Glutamatergic neuron (in vitro differentiated cells): ENCODE measurements around the gene CIB1. TPM values are rescaled to one million over a fixed set of nuclear protein-coding genes. Genes with fewer than 3 reads are reported as not detected.
A peak's percentile ranks its signal among the peaks of the same experiment; 100 is the strongest.

Experiments used
- DNase-seq: peaks from one replicate; pipeline ENCODE4 v3.0.0; 2022
- H3K27ac Mint-ChIP-seq: one replicate; pipeline ENCODE4 v1.8.0; 2020; ENCODE audit warnings: mild to moderate bottlenecking, mixed read lengths, inconsistent platforms; ENCODE audit not compliant: unreplicated experiment
- H3K27me3 Mint-ChIP-seq: one replicate; pipeline ENCODE4 v1.8.0; 2020; ENCODE audit warnings: mild to moderate bottlenecking, moderate library complexity, mixed read lengths, inconsistent platforms; ENCODE audit not compliant: unreplicated experiment
- H3K36me3 Mint-ChIP-seq: one replicate; pipeline ENCODE4 v1.8.0; 2020; ENCODE audit warnings: mild to moderate bottlenecking, mixed read lengths, inconsistent platforms; ENCODE audit not compliant: unreplicated experiment
- H3K4me1 Mint-ChIP-seq: one replicate; pipeline ENCODE4 v1.8.0; 2020; ENCODE audit warnings: mild to moderate bottlenecking, low read depth, mixed read lengths, inconsistent platforms; ENCODE audit not compliant: unreplicated experiment
- H3K4me3 Mint-ChIP-seq: one replicate; pipeline ENCODE4 v1.8.0; 2020; ENCODE audit warnings: mild to moderate bottlenecking, mixed read lengths, inconsistent platforms; ENCODE audit not compliant: unreplicated experiment
- H3K9me3 Mint-ChIP-seq: one replicate; pipeline ENCODE4 v1.8.0; 2020; ENCODE audit warnings: mild to moderate bottlenecking, moderate library complexity, mixed read lengths, inconsistent platforms; ENCODE audit not compliant: unreplicated experiment
- total RNA-seq: library from RNA; stranded (reverse); fragmentation: NEBNext Ultra II Directional; extraction: Animal tissue kit (Norgen Biotek cat#: 25700); gene quantifications from one replicate; pipeline ENCODE4 v1.2.1, GENCODE V29; 2021; ENCODE audit not compliant: unreplicated experiment
- TF ChIP-seq, protein P1 (sequence below): fragments of 200-600 bp; sonication (generic); IDR thresholded peaks from one replicate; pipeline ENCODE4 v1.5.0; 2021; ENCODE audit not compliant: partially characterized antibody, unreplicated experiment

CIB1 gene
- total RNA-seq, 1 donor from 2014 or later = 8.0 TPM

DNA sequence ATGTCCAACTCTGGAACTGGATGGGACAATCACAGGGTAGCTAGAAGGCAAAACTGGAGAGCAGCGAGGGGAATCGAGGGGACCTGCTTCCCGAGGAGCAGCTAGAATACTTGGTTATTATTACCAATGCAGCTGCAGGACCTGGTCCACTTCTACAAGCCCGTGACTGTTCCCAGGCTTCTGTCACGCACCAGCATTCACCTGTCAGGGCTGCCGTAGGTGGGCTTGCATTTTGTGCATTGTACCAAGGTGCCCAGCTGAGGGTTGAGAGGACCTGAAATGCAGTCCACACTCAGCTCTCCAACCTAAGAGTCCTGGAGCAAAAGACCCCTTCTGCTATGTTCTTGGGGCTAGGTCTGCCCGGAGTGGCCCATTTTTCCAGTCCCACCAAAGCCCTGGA, 30.3 kb downstream of the CIB1 start:
- Mint-ChIP-seq H3K36me3 (no peaks in the 10 kb centered on the region), H3K4me1 (peaks cover 5% of the 10 kb centered on the region), H3K27me3 (peaks cover 10% of the 10 kb centered on the region), H3K27ac (no peak overlapping the region), H3K9me3 (peaks cover 5% of the 10 kb centered on the region), H3K4me3 (no peak overlapping the region)
- DNase-seq = no peak
- TF ChIP-seq, protein P1, sequence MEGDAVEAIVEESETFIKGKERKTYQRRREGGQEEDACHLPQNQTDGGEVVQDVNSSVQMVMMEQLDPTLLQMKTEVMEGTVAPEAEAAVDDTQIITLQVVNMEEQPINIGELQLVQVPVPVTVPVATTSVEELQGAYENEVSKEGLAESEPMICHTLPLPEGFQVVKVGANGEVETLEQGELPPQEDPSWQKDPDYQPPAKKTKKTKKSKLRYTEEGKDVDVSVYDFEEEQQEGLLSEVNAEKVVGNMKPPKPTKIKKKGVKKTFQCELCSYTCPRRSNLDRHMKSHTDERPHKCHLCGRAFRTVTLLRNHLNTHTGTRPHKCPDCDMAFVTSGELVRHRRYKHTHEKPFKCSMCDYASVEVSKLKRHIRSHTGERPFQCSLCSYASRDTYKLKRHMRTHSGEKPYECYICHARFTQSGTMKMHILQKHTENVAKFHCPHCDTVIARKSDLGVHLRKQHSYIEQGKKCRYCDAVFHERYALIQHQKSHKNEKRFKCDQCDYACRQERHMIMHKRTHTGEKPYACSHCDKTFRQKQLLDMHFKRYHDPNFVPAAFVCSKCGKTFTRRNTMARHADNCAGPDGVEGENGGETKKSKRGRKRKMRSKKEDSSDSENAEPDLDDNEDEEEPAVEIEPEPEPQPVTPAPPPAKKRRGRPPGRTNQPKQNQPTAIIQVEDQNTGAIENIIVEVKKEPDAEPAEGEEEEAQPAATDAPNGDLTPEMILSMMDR = no peak

DNA sequence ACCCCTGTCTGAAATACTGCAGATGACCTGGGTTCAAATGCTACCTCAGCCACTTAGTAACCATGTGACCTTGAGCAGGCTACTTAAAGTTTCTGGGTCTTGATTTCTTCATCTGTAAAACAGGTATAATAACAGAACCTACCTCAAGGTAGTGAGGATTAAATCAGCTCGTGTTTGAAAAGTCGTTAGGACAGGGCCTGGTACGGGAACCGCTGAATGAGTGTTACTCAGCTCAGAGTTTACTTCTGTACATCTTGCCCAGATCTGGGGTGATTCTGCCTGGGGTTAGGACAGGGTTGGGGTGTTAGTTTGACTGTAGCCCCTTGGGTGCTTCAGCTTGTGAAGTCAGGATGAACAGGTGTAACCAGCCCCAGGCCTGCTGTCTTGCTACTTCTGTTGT, 30.8 kb downstream of the CIB1 start:
- DNase-seq = no peak
- Mint-ChIP-seq H3K36me3 (no peaks in the 10 kb centered on the region), H3K9me3 (peaks cover 7% of the 10 kb centered on the region), H3K27me3 (peaks cover 10% of the 10 kb centered on the region), H3K27ac (no peak overlapping the region), H3K4me1 (peaks cover 5% of the 10 kb centered on the region), H3K4me3 (peak overlapping the region; percentile 97)
- TF ChIP-seq, protein P1 = no peak

DNA sequence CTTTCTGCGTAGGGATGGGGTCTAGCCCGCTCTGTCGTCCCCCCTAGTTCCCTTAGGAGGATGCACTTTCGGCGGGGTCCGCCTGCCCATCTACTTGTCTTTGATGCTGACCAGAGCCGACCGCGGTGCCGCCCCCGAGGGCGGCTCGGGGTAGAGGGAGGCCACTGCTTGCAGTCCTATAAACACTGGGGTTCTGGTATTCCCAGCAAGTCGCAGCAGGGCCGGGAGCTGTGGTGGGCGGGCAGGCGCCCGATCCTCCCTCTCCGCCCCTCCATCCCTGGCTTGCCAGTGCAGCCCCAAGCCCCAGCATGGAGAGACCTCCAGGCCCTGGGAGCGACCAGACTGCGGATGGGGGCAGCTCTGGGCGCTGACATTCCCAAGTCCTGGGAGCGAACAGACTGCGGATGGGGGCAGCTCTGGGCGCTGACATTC, 31.8 kb downstream of the CIB1 start:
- TF ChIP-seq, protein P1 = no peak
- Mint-ChIP-seq H3K9me3 (peaks cover 7% of the 10 kb centered on the region), H3K36me3 (no peaks in the 10 kb centered on the region), H3K4me3 (peak overlapping the region; percentile 97), H3K4me1 (peaks cover 5% of the 10 kb centered on the region), H3K27ac (peak overlapping the region; percentile 80), H3K27me3 (peaks cover 10% of the 10 kb centered on the region)
- peak; percentile 55 for DNase-seq

DNA sequence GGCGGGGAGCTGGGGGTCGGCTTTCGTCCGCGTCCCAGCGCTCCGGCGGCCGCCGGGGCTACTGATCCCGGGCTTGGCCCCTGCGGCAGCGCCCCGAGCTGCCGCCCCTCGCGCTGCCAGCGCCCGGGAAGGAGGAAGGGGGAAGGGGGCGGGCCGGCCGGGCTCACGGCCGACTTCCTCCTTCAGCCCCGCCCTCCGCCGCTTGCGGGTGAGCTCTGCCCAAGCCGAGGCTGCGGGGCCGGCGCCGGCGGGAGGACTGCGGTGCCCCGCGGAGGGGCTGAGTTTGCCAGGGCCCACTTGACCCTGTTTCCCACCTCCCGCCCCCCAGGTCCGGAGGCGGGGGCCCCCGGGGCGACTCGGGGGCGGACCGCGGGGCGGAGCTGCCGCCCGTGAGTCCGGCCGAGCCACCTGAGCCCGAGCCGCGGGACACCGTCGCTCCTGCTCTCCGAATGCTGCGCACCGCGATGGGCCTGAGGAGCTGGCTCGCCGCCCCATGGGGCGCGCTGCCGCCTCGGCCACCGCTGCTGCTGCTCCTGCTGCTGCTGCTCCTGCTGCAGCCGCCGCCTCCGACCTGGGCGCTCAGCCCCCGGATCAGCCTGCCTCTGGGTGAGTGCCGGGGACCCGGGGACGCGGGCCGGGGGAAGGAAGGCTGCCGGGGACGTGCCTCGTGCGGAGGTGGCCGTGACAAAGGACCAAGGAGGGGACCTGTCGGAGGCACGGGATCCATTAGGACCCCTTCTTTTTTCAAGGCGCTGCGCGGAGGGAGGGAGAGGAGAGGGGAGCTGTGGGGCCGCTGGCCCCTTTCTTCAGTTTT, 32.4 kb downstream of the CIB1 start, which contains the start of gene SEMA4B:
Gene SEMA4B (plus strand): TSS at position 201 of the 814 bp plus-strand sequence. CDS start 249 bp downstream, at position 450.
- H3K27me3 Mint-ChIP-seq = peaks cover 10% of the 10 kb centered on the region
- H3K4me1 Mint-ChIP-seq = peaks cover 5% of the 10 kb centered on the region
- peak within 1 kb of the TSS; percentile 97 for H3K4me3 Mint-ChIP-seq
- no peaks in the 10 kb centered on the region for H3K36me3 Mint-ChIP-seq
- peaks cover 8% of the 10 kb centered on the region for H3K9me3 Mint-ChIP-seq
- DNase-seq = peak; percentile 87
- H3K27ac Mint-ChIP-seq = peak within 1 kb of the TSS; percentile 80
- TF ChIP-seq, protein P1 = no peak

DNA sequence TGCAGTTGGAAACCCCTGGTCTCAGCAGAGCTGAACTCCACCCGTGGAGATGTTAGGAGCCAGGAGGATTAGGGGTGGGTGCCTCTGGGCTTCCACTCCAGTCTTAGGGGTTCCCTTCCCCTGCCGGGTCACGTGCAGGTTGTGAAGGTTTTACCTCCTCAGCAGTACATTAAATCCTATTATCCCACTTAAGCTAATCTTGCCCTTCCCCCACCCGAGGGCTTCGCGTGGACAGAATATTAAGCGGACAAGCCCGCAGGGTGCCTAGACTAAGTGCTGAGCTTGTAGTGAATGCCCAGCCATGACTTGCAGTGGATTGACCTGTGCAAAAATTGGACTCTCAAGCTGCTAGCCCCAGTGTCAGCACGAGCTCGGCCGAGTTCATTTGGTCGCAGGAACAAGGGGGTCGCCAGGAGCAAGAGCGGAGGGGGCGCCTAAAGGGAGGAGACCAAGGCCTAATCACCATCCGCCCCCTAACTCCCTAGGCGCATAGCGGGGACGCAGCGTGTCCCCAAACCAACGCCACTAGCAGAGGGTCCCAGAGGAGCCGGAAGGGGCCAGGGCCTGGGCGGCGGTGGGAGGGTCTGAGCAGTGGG, 33.1 kb downstream of the CIB1 start:
- Mint-ChIP-seq H3K36me3 (no peaks in the 10 kb centered on the region), H3K27ac (peak overlapping the region; percentile 68), H3K4me1 (peaks cover 5% of the 10 kb centered on the region), H3K27me3 (peaks cover 10% of the 10 kb centered on the region), H3K4me3 (peak overlapping the region; percentile 90), H3K9me3 (peaks cover 6% of the 10 kb centered on the region)
- TF ChIP-seq, protein P1 = no peak
- no peak for DNase-seq
